Epithelial cell of proximal tubule (primary cell): ENCODE results near the gene GNB1. TPM values are rescaled to one million over a fixed set of nuclear protein-coding genes. Genes with fewer than 3 reads are reported as not detected.

Experiments used
- DNase-seq: peaks from one replicate; pipeline ENCODE4 v3.0.0-alpha.2; 2011; ENCODE audit warnings: low read depth
- H3K4me3 ChIP-seq: 2 replicates; pipeline ENCODE4 v1.5.1; 2011; ENCODE audit warnings: low read depth, mild to moderate bottlenecking, low read length
- CTCF ChIP-seq: conservative IDR thresholded peaks from 2 replicates; pipeline ENCODE4 v1.5.1; 2012; ENCODE audit warnings: low read depth, mild to moderate bottlenecking, low read length
- total RNA-seq: library from RNA; depleted of rRNA; stranded (reverse); fragments of >200 nt; gene quantifications from 2 replicates; pipeline ENCODE4 v1.2.3, GENCODE V29; 2015

The GNB1 gene
- total RNA-seq, 1 donor from 2014 or later, result 200 TPM

DNA sequence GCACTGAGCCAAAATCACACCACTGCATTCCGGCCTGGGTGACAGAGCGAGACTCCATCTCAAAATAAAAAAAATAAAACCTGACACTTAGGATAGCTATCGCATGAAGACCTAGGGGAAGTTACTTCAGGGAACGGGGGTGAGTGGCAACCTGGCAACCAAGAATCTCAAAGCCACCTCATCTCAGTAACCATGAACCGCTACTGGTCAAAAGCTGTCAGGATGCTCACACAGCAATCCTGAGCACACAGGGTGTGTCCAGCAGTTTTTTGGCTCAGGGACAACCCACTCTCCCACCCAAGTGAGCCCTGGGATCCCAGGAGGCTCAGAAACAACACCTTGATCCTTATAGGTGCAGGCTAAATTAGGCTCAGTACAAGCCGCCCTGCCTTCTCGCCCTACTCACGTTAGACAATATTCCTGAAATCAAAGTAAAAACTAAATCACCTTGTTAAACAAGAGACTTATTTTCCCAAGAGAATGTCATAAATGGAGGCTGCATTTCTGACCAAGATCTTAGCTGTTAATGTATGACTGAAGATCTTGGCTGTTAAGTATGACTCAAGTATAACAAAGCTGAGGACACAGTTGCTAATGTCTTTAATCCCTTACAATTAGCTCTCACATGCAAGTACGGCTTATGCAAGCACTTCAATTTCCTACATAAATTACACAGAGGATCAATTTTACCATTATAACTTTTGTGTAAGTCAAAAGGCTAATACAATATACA, 64.4 kb downstream of the GNB1 start:
- DNase-seq, result peak; percentile 40
- no peak overlapping the region for H3K4me3 ChIP-seq
- TF ChIP-seq CTCF, result no peak

DNA sequence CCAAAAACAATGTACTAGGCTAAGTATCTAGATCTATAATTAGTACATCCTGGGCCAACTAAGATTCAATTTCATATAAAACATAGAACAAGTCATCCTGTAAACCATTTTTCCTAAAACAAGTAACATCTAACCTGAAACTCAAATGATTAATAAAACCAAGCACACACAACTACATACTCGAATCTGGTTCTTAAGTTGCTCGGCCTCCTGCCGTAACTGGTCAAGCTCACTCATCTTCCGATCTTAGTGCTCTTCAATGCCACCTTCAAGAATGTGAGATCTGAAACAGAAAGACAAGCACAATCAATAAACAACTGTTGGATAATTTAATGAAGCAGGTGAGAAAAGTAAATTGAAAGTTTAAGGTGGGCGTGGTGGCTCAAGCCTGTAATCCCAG, 65.7 kb downstream of the GNB1 start:
- no peak for DNase-seq
- TF ChIP-seq CTCF, result no peak
- no peak overlapping the region for H3K4me3 ChIP-seq

GRCh38 chr1:1819762-1820161, 71.1 kb downstream of the GNB1 start:
- no peak for TF ChIP-seq CTCF
- no peak for DNase-seq
- no peak overlapping the region for H3K4me3 ChIP-seq

DNA sequence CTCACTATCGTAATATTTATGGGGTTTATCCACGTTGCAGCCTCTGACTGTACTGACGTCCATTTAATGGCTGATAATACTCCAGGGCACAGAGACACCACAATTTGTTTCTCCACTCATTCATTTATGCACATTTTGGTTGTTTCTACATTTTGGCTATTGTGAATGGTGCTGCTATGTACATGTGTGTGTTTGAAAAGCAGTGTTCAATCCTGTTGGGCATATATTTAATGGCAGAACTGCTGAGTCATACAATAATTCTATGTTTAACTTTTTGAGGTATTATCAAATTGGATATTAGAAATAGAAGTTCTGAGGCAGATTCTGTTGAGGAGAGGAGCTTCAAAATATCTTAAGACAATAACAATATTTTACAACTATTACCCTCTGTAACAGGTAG, 73.7 kb downstream of the GNB1 start:
- H3K4me3 ChIP-seq, result no peak overlapping the region
- TF ChIP-seq CTCF, result no peak
- no peak for DNase-seq

DNA sequence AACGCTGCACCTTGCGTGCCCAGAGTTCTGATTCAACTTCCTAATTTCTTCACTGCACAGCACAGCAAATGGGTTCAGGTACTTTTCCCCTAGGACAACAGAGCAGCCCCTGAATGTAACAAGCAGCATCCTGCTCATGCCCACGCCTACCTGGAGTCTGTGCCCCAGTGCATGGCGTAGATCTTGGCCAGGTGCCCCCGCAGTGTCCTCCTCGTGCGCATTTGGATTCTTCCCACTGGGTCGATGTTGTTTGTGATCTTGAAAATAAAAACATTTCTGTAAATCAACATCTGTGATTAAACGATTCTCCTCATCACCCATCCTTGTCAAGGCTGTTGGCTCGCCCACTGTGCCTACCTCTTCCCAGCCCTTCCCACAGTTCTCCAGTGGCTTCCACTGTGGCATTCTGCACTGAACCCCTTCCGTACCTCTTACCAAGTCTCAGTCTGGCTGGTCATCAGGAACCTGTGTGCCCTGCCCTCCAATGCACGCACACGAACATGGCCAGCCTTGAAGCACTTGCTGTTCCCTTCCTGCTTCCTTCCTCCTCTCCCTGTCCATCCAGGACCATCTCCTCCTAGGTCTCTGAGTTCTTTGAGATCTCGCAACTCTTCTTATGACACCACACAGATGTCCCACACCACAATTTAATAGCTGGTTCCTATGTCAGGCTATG, 75.1 kb downstream of the GNB1 start:
- no peak for DNase-seq
- H3K4me3 ChIP-seq, result no peak overlapping the region
- TF ChIP-seq CTCF, result no peak

GRCh38 chr1:1809489-1809888, 81.4 kb downstream of the GNB1 start:
- H3K4me3 ChIP-seq, result no peak overlapping the region
- no peak for DNase-seq
- no peak for TF ChIP-seq CTCF

DNA sequence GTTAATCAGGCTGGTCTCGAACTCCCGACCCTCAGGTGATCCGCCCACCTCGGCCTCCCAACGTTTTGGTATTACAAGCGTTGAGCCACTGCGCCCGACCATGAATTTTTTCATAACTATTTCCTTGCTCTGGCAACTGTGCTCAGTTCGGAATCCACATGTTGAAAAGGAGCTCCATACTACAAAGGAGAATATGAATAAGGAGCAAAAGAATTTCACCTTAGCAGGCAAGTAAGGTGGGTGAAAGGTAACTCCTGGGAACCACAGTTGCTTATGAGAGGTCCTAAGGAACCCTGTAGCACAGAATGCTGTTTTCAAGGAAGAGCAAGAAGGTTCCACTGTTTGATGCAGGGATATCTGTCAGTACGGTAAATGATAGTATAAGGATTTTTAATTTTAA, 82.7 kb downstream of the GNB1 start:
- no peak for DNase-seq
- TF ChIP-seq CTCF, result no peak

More for the DNA sequence above, 82.7 kb downstream of the GNB1 start:
- no peak overlapping the region for H3K4me3 ChIP-seq
